NB4 (cell line): ENCODE results near the gene WDR37.

Experiments
- POLR2A ChIP-seq: IDR thresholded peaks from 2 replicates; pipeline ENCODE4 v1.6.1; 2011; ENCODE audit warnings: mild to moderate bottlenecking; ENCODE audit not compliant: insufficient read length; ENCODE audit errors: extremely low read depth
- TF ChIP-seq, protein P1 (sequence below): IDR thresholded peaks from one replicate; pipeline ENCODE4 v1.5.1; 2012; ENCODE audit warnings: low read depth, low read length

DNA sequence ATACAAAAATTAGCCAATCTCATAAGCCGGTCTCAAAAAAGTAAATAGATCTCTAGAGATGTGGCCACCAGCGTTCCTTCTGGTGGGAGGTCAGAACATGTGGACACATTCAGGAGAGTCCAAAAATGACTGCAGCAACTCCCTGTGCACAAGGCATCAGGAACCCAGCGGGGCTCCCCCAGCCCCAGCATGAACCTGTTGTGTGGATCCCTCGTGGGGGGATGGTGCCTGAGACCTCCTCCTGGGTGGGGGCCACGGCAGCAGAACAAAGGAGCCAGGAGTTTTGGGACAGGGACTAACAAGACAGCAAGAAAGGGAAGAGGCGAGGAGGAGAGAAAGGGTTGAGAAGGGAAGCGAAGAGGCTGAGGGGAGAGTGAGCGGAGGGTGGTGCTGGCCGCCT lies 121.8 kb downstream of the WDR37 start:
- no peak for TF ChIP-seq POLR2A
- TF ChIP-seq, protein P1, sequence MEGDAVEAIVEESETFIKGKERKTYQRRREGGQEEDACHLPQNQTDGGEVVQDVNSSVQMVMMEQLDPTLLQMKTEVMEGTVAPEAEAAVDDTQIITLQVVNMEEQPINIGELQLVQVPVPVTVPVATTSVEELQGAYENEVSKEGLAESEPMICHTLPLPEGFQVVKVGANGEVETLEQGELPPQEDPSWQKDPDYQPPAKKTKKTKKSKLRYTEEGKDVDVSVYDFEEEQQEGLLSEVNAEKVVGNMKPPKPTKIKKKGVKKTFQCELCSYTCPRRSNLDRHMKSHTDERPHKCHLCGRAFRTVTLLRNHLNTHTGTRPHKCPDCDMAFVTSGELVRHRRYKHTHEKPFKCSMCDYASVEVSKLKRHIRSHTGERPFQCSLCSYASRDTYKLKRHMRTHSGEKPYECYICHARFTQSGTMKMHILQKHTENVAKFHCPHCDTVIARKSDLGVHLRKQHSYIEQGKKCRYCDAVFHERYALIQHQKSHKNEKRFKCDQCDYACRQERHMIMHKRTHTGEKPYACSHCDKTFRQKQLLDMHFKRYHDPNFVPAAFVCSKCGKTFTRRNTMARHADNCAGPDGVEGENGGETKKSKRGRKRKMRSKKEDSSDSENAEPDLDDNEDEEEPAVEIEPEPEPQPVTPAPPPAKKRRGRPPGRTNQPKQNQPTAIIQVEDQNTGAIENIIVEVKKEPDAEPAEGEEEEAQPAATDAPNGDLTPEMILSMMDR, result no peak
